Fibroblast of lung (primary cell): ENCODE results near the gene TLE6. TPM values are rescaled to one million over a fixed set of nuclear protein-coding genes. Genes with fewer than 3 reads are reported as not detected.

Experiments
- DNase-seq, 2 donors: peaks; one replicate each; pipeline versions ENCODE4 v3.0.0 to v3.0.0-alpha.2; 2010; ENCODE audit warnings: low read depth in 2 of 2
- H2AFZ ChIP-seq: 2 replicates; pipeline ENCODE4 v1.5.1; 2012; ENCODE audit warnings: low read length, control low read depth, inconsistent platforms
- H3K27ac ChIP-seq: 2 replicates; pipeline ENCODE4 v1.5.1; 2011; ENCODE audit warnings: low read length, control low read depth; ENCODE audit not compliant: insufficient read depth
- H3K27me3 ChIP-seq: 2 replicates; pipeline ENCODE4 v1.5.1; 2011; ENCODE audit warnings: mild to moderate bottlenecking, low read length; ENCODE audit not compliant: control insufficient read depth, insufficient read depth
- H3K36me3 ChIP-seq: 2 replicates; pipeline ENCODE4 v1.5.1; 2011; ENCODE audit warnings: low read length; ENCODE audit not compliant: control insufficient read depth, insufficient read depth
- H3K4me1 ChIP-seq: 2 replicates; pipeline ENCODE4 v1.5.1; 2011; ENCODE audit warnings: low read length; ENCODE audit not compliant: control insufficient read depth, insufficient read depth; ENCODE audit errors: extremely low read depth
- H3K4me2 ChIP-seq: 2 replicates; pipeline ENCODE4 v1.5.1; 2011; ENCODE audit warnings: low read length, control low read depth; ENCODE audit not compliant: insufficient read depth; ENCODE audit errors: extremely low read depth
- H3K4me3 ChIP-seq, 4 experiments: fragments of 200-600 bp in 1 of 4; sonication (generic) in 1 of 4; replicated peaks in 1 of 4; 2 replicates each; pipeline ENCODE4 v1.5.1; 2011 to 2016; ENCODE audit warnings: low read length in 4 of 4, low read depth in 3 of 4, mild to moderate bottlenecking in 3 of 4, control low read depth in 2 of 4, inconsistent platforms in 1 of 4, mixed read lengths in 1 of 4; ENCODE audit not compliant: insufficient read depth in 1 of 4; ENCODE audit errors: control extremely low read depth in 1 of 4
- H3K79me2 ChIP-seq: 2 replicates; pipeline ENCODE4 v1.5.1; 2012; ENCODE audit warnings: mild to moderate bottlenecking, low read length, inconsistent platforms; ENCODE audit not compliant: control insufficient read depth, insufficient read depth
- H3K9ac ChIP-seq: 2 replicates; pipeline ENCODE4 v1.5.1; 2011; ENCODE audit warnings: mild to moderate bottlenecking, low read length, control low read depth; ENCODE audit not compliant: insufficient read depth
- H3K9me3 ChIP-seq: 2 replicates; pipeline ENCODE4 v1.5.1; 2012; ENCODE audit warnings: low read depth, low read length; ENCODE audit not compliant: control insufficient read depth, insufficient read depth
- H4K20me1 ChIP-seq: 2 replicates; pipeline ENCODE4 v1.5.1; 2011; ENCODE audit warnings: low read length; ENCODE audit not compliant: control insufficient read depth, insufficient read depth; ENCODE audit errors: extremely low read depth
- EZH2 ChIP-seq: IDR thresholded peaks from 2 replicates; pipeline ENCODE4 v1.5.1; 2012; ENCODE audit warnings: low read length, control low read depth, mild to moderate bottlenecking; ENCODE audit errors: missing control alignments
- polyA plus RNA-seq, 2 donors: library from polyadenylated mRNA; depleted of rRNA in 1 of 2; stranded (reverse) in 1 of 2; unstranded in 1 of 2; fragments of >200 nt; gene quantifications; 2 replicates each; pipeline ENCODE4 v1.2.1, GENCODE V29; 2011 to 2012; ENCODE audit warnings: missing spikeins in 1 of 2
- total RNA-seq: library from RNA; depleted of rRNA; stranded (reverse); fragments of >200 nt; gene quantifications from 2 replicates; pipeline ENCODE4 v1.2.1, GENCODE V29; 2014
- TF ChIP-seq, protein P1 (sequence below), 2 donors: IDR thresholded peaks in 1 of 2; conservative IDR thresholded peaks in 1 of 2; 1 replicate in 1 of 2; 2 replicates in 1 of 2; pipeline ENCODE4 v1.5.1; 2011 to 2012; ENCODE audit warnings: low read length in 2 of 2, control low read depth in 1 of 2, inconsistent platforms in 1 of 2, low read depth in 1 of 2, mild to moderate bottlenecking in 1 of 2

TLE6 gene
- total and polyA plus RNA-seq, 2 donors (not counting 1 experiment from before 2014, with no cell fraction given): 0.56 to 1.7 TPM

DNA sequence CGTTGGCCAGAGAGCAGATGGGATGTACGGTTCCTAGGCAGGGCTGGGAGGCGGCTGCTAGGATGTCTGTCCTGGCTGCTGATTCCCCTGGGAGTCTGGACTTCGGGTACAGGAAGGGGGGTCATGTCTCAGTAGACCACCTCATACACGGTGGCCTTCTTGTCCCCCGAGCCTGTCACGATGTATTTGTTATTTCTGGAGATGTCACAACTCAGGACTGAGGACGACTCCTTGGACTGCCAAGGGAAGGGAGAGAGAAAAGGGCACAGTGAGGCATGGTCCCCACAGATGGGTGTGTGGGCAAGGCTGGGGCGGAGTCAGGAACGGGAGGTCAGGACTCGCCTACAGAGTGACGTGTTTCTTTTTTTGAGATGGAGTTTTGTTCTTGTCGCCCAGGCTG lies 20.4 kb downstream of the TLE6 start:
- H3K9me3 ChIP-seq: no peaks in the 10 kb centered on the region
- H3K36me3 ChIP-seq: no peaks in the 10 kb centered on the region
- TF ChIP-seq EZH2: no peak
- TF ChIP-seq, protein P1, sequence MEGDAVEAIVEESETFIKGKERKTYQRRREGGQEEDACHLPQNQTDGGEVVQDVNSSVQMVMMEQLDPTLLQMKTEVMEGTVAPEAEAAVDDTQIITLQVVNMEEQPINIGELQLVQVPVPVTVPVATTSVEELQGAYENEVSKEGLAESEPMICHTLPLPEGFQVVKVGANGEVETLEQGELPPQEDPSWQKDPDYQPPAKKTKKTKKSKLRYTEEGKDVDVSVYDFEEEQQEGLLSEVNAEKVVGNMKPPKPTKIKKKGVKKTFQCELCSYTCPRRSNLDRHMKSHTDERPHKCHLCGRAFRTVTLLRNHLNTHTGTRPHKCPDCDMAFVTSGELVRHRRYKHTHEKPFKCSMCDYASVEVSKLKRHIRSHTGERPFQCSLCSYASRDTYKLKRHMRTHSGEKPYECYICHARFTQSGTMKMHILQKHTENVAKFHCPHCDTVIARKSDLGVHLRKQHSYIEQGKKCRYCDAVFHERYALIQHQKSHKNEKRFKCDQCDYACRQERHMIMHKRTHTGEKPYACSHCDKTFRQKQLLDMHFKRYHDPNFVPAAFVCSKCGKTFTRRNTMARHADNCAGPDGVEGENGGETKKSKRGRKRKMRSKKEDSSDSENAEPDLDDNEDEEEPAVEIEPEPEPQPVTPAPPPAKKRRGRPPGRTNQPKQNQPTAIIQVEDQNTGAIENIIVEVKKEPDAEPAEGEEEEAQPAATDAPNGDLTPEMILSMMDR (conservative IDR thresholded peaks at IDR 0.05 in 1 of 2, IDR thresholded peaks at IDR 0.05 in 1 of 2; ENCODE audit: low read depth in 1 of 2, low read length in 2 of 2): no peak
- H3K27ac ChIP-seq: no peak overlapping the region
- no peaks in the 10 kb centered on the region for H3K27me3 ChIP-seq
- no peaks in the 10 kb centered on the region for H3K79me2 ChIP-seq
- H4K20me1 ChIP-seq: no peaks in the 10 kb centered on the region
- no peaks in the 10 kb centered on the region for H3K4me1 ChIP-seq
- no peak overlapping the region for H3K4me3 ChIP-seq
- no peak for DNase-seq
- no peak overlapping the region for H3K4me2 ChIP-seq
- no peak overlapping the region for H2AFZ ChIP-seq
- no peak overlapping the region for H3K9ac ChIP-seq

DNA sequence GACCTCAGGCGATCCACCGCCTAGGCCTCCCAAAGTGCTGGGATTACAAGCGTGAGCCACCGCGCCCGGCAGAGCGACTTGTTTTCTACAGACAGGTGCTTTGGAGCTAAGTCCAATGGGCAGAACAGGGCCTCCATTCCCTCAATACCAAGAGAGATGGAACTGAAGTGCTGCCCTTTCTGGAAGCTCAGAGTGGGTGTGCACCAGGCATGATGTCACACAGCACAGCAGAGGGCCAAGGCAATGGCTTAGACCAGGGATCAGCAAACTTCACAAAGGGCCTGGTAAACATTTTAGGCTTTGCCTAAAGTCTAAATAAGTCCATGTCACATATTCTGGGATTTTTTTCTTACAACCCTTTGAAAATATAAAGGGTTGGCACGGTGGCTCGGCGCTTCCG lies 21.3 kb downstream of the TLE6 start:
- no peaks in the 10 kb centered on the region for H3K9me3 ChIP-seq
- no peaks in the 10 kb centered on the region for H3K4me1 ChIP-seq
- no peaks in the 10 kb centered on the region for H4K20me1 ChIP-seq
- H3K4me3 ChIP-seq: no peak overlapping the region
- H2AFZ ChIP-seq: no peak overlapping the region
- no peaks in the 10 kb centered on the region for H3K79me2 ChIP-seq
- no peaks in the 10 kb centered on the region for H3K36me3 ChIP-seq
- no peak overlapping the region for H3K9ac ChIP-seq
- no peak overlapping the region for H3K4me2 ChIP-seq
- TF ChIP-seq, protein P1 (conservative IDR thresholded peaks at IDR 0.05 in 1 of 2, IDR thresholded peaks at IDR 0.05 in 1 of 2; ENCODE audit: low read depth in 1 of 2, low read length in 2 of 2): no peak
- no peak for TF ChIP-seq EZH2
- DNase-seq: no peak
- H3K27ac ChIP-seq: no peak overlapping the region
- no peaks in the 10 kb centered on the region for H3K27me3 ChIP-seq

DNA sequence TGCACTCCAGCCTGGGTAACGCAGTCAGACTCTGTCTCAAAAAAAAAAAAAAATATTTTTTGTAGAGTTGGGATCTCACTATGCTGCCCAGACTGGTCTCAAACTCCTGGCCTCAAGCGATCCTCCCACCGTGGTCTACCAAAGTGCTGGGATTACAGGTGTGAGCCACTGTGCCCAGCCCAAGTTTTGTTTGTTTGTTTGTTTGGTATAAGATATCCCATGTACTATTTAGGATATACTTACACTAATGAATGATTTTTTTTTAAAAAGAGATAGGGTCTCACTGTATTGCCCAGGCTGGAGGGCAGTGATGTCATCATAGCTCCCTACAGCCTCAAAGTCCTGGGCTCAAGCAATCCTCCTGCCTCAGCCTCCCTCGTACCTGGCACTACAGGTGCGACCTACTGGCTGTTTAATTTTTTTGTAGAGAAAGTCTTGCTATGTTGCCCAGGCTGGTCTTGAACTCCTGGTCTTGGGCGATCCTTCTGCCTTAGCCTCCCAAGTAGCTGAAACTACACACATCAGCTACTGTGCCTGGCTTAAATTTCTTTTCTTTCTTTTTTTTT lies 24.0 kb downstream of the TLE6 start:
- Histone ChIP-seq H3K4me3 (no peak overlapping the region), H3K4me1 (no peaks in the 10 kb centered on the region), H3K4me2 (no peak overlapping the region), H3K27me3 (no peaks in the 10 kb centered on the region), H3K79me2 (no peaks in the 10 kb centered on the region), H4K20me1 (no peaks in the 10 kb centered on the region), H3K9me3 (no peaks in the 10 kb centered on the region), H3K9ac (no peak overlapping the region), H2AFZ (no peak overlapping the region), H3K36me3 (no peaks in the 10 kb centered on the region), H3K27ac (no peak overlapping the region)
- no peak for DNase-seq
- TF ChIP-seq, protein P1 (conservative IDR thresholded peaks at IDR 0.05 in 1 of 2, IDR thresholded peaks at IDR 0.05 in 1 of 2; ENCODE audit: low read depth in 1 of 2, low read length in 2 of 2): no peak
- no peak for TF ChIP-seq EZH2
